Measurements from ENCODE around the gene C22orf23. TPM values are rescaled to one million over a fixed set of nuclear protein-coding genes. Genes with fewer than 3 reads are reported as not detected.

Gene C22orf23
- polyA plus RNA-seq, 2 of the 4 experiments (the other 2 are of a cell fraction), result 0.26 to 0.52 TPM

GRCh38 chr22:37990301-37990700 is 36.9 kb upstream of the C22orf23 start:
- TF ChIP-seq NPAS2 (CRISPR knock-in tag; IDR thresholded peaks at IDR 0.05; ENCODE audit: borderline replicate concordance) (no peak), POLR2A (IDR thresholded peaks at IDR 0.05; ENCODE audit: low read length) (no peak), CBX2 (IDR thresholded peaks at IDR 0.05; ENCODE audit: borderline replicate concordance, low read depth) (no peak), MYC (IDR thresholded peaks at IDR 0.05; ENCODE audit: borderline replicate concordance, low read length) (no peak), CEBPB (IDR thresholded peaks at IDR 0.05) (no peak), ZFP36 (IDR thresholded peaks at IDR 0.05; ENCODE audit: borderline replicate concordance, partially characterized antibody) (no peak), EHF (CRISPR knock-in tag; IDR thresholded peaks at IDR 0.05) (no peak), CBX8 (IDR thresholded peaks at IDR 0.05) (no peak), ELK1 (IDR thresholded peaks at IDR 0.05; ENCODE audit: low read depth, low read length) (no peak), NR3C1 (IDR thresholded peaks at IDR 0.05) (no peak), USF2 (IDR thresholded peaks at IDR 0.05) (no peak), RFX5 (IDR thresholded peaks at IDR 0.05) (no peak), BHLHE40 (IDR thresholded peaks at IDR 0.05; ENCODE audit: low read depth, low read length) (no peak), FOSB (CRISPR knock-in tag; IDR thresholded peaks at IDR 0.05) (no peak), TP53 (CRISPR knock-in tag; IDR thresholded peaks at IDR 0.05) (no peak), MAX (IDR thresholded peaks at IDR 0.05) (no peak), GATA3 (IDR thresholded peaks at IDR 0.05; ENCODE audit: borderline replicate concordance) (no peak)
- ChIA-PET POLR2A (no interaction called here), CTCF (interaction anchor here (0.7 kb wide), 1 partner anchor 14 kb away, joined by 3 read pairs; no protein-coding TSS in a partner anchor)
- no peaks in the 10 kb centered on the region for H3K4me1 ChIP-seq
- no peaks in the 10 kb centered on the region for H3K9me3 ChIP-seq
- ATAC-seq, result peak in 1 of 2 experiments; percentile 32; a peak in 1 of 6 replicates
- 94% methylated on average over 3 of the region's 5 CpGs for WGBS (ENCODE audit: missing lambda C conversion rate)
- no peak for FAIRE-seq
- DNase-seq (ENCODE audit: low read depth in 1 of 2, low spot score in 1 of 2), result no peak
- H3K27ac ChIP-seq, result no peak overlapping the region
- H3K4me2 ChIP-seq, result no peak overlapping the region
- no peak overlapping the region for H3K4me3 ChIP-seq

GRCh38 chr22:37989146-37990045 is 36.0 kb upstream of the C22orf23 start:
- peak in 1 of 2 experiments; percentile 30; a peak in 1 of 6 replicates for ATAC-seq
- WGBS (ENCODE audit: missing lambda C conversion rate), result 91% methylated on average over 12 of the region's 14 CpGs
- Histone ChIP-seq H3K4me1 (no peaks in the 10 kb centered on the region), H3K4me2 (no peak overlapping the region), H3K4me3 (no peak overlapping the region), H3K9me3 (no peaks in the 10 kb centered on the region), H3K27ac (no peak overlapping the region)
- no peak for FAIRE-seq
- ChIA-PET POLR2A (no interaction called here), CTCF (no interaction called here)
- no peak for TF ChIP-seq CHD2 (IDR thresholded peaks at IDR 0.05; ENCODE audit: low read length, partially characterized antibody)
- TF ChIP-seq HDAC2 (IDR thresholded peaks at IDR 0.05), result no peak
- no peak for TF ChIP-seq BCL3 (IDR thresholded peaks at IDR 0.05)
- TF ChIP-seq JUNB (IDR thresholded peaks at IDR 0.05), result no peak
- TF ChIP-seq ZSCAN20 (CRISPR knock-in tag; IDR thresholded peaks at IDR 0.05), result no peak
- no peak for TF ChIP-seq CHD4 (IDR thresholded peaks at IDR 0.05; ENCODE audit: borderline replicate concordance)
- no peak for TF ChIP-seq PHF8 (IDR thresholded peaks at IDR 0.05; ENCODE audit: borderline replicate concordance, low read depth)
- TF ChIP-seq CEBPB (IDR thresholded peaks at IDR 0.05), result no peak
- TF ChIP-seq HOXA7 (CRISPR knock-in tag; IDR thresholded peaks at IDR 0.05), result no peak
- TF ChIP-seq USF2 (IDR thresholded peaks at IDR 0.05), result no peak
- TF ChIP-seq ZFP36 (IDR thresholded peaks at IDR 0.05; ENCODE audit: borderline replicate concordance, partially characterized antibody), result no peak
- no peak for TF ChIP-seq KDM5A (IDR thresholded peaks at IDR 0.05)
- TF ChIP-seq EHMT2 (IDR thresholded peaks at IDR 0.05; ENCODE audit: low read depth), result no peak
- no peak for DNase-seq (ENCODE audit: low read depth in 1 of 2, low spot score in 1 of 2)
